ENCODE measurements around the gene MYO5B.

Gene MYO5B

DNA sequence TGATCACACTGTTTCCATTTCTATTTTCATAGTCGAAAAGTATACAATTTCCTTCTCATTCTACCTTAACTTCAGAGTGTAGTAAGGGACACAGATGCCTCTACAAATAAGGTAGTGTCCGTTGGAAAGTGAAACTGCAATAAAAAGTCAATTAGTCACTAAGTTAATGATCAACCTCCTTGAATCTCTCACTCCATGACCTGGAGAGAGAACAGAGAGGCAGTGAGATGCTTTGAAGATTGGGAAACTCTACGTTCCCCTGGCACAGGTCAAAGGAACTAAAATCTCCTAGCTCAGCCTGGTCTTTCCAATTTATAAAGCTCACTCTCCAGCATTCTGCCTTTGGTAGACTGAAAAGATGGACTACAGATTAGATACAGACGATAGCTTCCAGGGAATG lies 227.8 kb downstream of the MYO5B start:
- TF ChIP-seq CTCF (IDR thresholded peaks at IDR 0.05; ENCODE audit: low read depth, low read length) = no peak
- no peak overlapping the region for H3K4me3 ChIP-seq (ENCODE audit: low read depth, low read length)

GRCh38 chr18:49966090-49966489 lies 228.9 kb downstream of the MYO5B start:
- no peak overlapping the region for H3K4me3 ChIP-seq (ENCODE audit: low read depth, low read length)
- no peak for TF ChIP-seq CTCF (IDR thresholded peaks at IDR 0.05; ENCODE audit: low read depth, low read length)

DNA sequence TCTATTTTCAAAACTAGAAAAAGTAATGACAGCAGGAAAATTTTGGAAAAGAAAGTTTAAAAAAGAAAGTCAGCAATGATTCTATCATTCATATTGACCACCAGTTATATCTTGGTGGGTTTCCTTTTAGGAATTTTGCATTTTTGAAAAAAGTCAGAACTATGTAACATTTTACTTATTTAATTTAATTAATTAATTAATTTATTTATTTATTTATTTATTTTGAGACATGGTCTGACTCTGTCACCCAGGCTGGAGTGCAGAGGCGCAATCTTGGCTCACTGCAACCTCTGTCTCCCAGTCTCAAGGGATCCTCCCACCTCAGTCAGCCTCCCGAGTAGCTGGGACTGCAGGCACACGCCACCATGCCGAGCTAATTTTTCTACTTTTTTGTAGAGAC lies 231.7 kb downstream of the MYO5B start:
- H3K4me3 ChIP-seq (ENCODE audit: low read depth, low read length) = no peak overlapping the region
- TF ChIP-seq CTCF (IDR thresholded peaks at IDR 0.05; ENCODE audit: low read depth, low read length) = no peak

GRCh38 chr18:49961271-49961670 lies 233.7 kb downstream of the MYO5B start:
- no peak for TF ChIP-seq CTCF (IDR thresholded peaks at IDR 0.05; ENCODE audit: low read depth, low read length)
- no peak overlapping the region for H3K4me3 ChIP-seq (ENCODE audit: low read depth, low read length)

DNA sequence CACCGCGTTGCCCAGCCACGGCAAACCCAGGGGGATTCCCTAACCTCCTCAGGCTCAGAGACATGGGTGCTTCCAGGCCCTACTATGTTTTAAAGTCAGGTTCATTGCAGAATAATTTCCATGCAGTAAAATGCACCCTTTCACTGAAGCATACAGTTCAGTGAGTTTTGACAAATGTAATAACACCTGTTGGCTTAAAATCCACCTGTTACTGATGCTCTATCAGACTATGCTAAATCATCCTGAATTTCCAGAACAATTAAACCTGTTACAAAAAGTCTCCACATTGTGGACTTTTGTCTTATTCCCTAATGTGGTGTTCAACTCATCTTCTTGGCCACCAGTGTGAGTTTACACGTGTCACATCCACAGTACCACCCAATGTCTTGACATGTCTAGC lies 234.6 kb downstream of the MYO5B start:
- no peak overlapping the region for H3K4me3 ChIP-seq (ENCODE audit: low read depth, low read length)
- no peak for TF ChIP-seq CTCF (IDR thresholded peaks at IDR 0.05; ENCODE audit: low read depth, low read length)

DNA sequence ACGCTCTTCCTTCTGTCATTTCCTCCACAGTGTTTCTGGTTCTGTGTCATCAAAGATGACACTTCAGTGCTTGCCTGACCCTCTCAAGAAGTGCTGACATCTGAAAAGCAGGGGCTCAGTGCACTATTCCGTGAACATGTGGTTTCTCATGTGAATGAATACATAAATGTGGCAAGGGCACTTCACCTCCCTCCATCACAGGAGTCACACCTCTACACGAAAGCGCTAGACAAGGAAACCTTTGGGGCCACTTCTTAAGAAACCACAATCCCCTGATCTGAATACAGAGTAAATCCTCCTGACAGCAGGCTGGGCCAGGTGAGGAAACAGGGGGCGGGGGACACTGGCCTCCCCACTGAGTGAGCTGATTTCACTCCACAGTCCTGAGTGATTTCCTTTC lies 235.8 kb downstream of the MYO5B start:
- TF ChIP-seq CTCF (IDR thresholded peaks at IDR 0.05; ENCODE audit: low read depth, low read length) = no peak

DNA sequence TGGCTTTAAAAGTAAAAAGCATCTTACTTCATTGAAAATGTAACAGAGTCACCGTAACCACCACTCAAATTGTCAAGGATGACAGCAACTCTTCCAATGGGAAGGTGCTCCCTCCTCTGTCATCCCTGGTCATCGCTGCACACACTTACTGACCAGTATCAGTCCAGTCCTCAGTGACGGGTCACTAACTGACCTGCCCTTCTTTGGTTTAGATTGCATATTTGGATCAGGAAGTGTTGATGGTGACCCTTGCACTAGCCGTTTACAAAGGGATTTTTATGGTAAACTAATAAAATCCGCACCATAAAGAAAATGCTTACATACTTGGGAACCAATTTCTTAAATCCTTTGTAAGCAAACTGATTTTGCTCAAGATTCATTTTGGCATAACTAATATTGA lies 239.7 kb downstream of the MYO5B start:
- no peak for TF ChIP-seq CTCF (IDR thresholded peaks at IDR 0.05; ENCODE audit: low read depth, low read length)
- H3K4me3 ChIP-seq (ENCODE audit: low read depth, low read length) = no peak overlapping the region

More for the DNA sequence above, 235.8 kb downstream of the MYO5B start:
- no peak overlapping the region for H3K4me3 ChIP-seq (ENCODE audit: low read depth, low read length)
